MCF 10A (cell line): ENCODE measurements around the gene NCOA5. TPM values are rescaled to one million over a fixed set of nuclear protein-coding genes. Genes with fewer than 3 reads are reported as not detected.

Source experiments
- BruUV-seq: library from RNA; stranded (reverse); fragments of 400-500 nt; replicated peaks from 2 replicates; lab custom pipeline; 2021; lab: Mats Ljungman, UMichigan
- CTCF ChIA-PET: fragments of 300-600 bp; sonication (Branson Sonifier 250); formaldehyde crosslinking; extraction: SDS; loops from one replicate; lab custom pipeline; 2021; ENCODE audit warnings: antibody characterized with exemption, inconsistent platforms; lab: Yijun Ruan, JAX
- POLR2A ChIA-PET: fragments of 300-600, 350-650 bp; sonication (Branson Sonifier 250); formaldehyde crosslinking; extraction: SDS; loops from one replicate; lab custom pipeline; 2020; ENCODE audit warnings: antibody characterized with exemption, inconsistent platforms; lab: Yijun Ruan, JAX
- DNase-seq: peaks from one replicate; pipeline ENCODE4 v3.0.0-alpha.2; 2018; ENCODE audit not compliant: unreplicated experiment
- H3K27ac Mint-ChIP-seq: one replicate; pipeline ENCODE4 v1.8.0; 2022; ENCODE audit warnings: mild to moderate bottlenecking, low read depth, mixed read lengths; ENCODE audit not compliant: unreplicated experiment
- H3K27me3 Mint-ChIP-seq: one replicate; pipeline ENCODE4 v1.8.0; 2022; ENCODE audit warnings: mixed read lengths; ENCODE audit not compliant: insufficient read depth, unreplicated experiment
- H3K36me3 Mint-ChIP-seq: one replicate; pipeline ENCODE4 v1.8.0; 2022; ENCODE audit warnings: mild to moderate bottlenecking, moderate library complexity, mixed read lengths; ENCODE audit not compliant: insufficient read depth, unreplicated experiment
- H3K4me1 Mint-ChIP-seq: one replicate; pipeline ENCODE4 v1.8.0; 2022; ENCODE audit warnings: mixed read lengths; ENCODE audit not compliant: insufficient read depth, unreplicated experiment
- H3K4me3 Mint-ChIP-seq: one replicate; pipeline ENCODE4 v1.8.0; 2022; ENCODE audit warnings: mild to moderate bottlenecking, moderate library complexity, mixed read lengths; ENCODE audit not compliant: unreplicated experiment
- H3K9me3 Mint-ChIP-seq: one replicate; pipeline ENCODE4 v1.8.0; 2022; ENCODE audit warnings: mixed read lengths; ENCODE audit not compliant: unreplicated experiment
- CTCF ChIP-seq: fragments of 200-600 bp; IDR thresholded peaks from one replicate; pipeline ENCODE4 v1.8.0; 2022; ENCODE audit warnings: antibody characterized with exemption, mild to moderate bottlenecking; ENCODE audit not compliant: unreplicated experiment
- intact Hi-C: fragments of 100-400 bp; cut with micrococcal nuclease; formaldehyde crosslinking; loops from 2 replicates; pipeline ENCODE4 v1.14.1; 2022
- total RNA-seq: library from RNA; stranded (reverse); gene quantifications from 2 replicates; pipeline ENCODE4 v1.2.3, GENCODE V29; 2022

The NCOA5 gene
- total RNA-seq, 1 experiment from 2014 or later = 26.0 TPM

GRCh38 chr20:46084805-46085178, 5.0 kb downstream of the NCOA5 start:
- Mint-ChIP-seq H3K27ac (peak overlapping the region; percentile 64), H3K4me3 (peak overlapping the region; percentile 17), H3K9me3 (no peaks in the 10 kb centered on the region), H3K36me3 (peaks cover 11% of the 10 kb centered on the region), H3K4me1 (peaks cover 34% of the 10 kb centered on the region), H3K27me3 (no peaks in the 10 kb centered on the region)
- POLR2A ChIA-PET = interaction anchor here (0.6 to 1.1 kb wide), 5 partner anchors 8 to 112 kb away, joined by 3 to 4 read pairs (median 3); no protein-coding TSS in a partner anchor
- CTCF ChIA-PET = interaction anchor here (0.6 to 4.3 kb wide), 14 partner anchors 11 to 666 kb away, joined by 3 to 42 read pairs (median 5); no protein-coding TSS in a partner anchor
- no peak for TF ChIP-seq CTCF
- DNase-seq = no peak
- no TSS peak for BruUV-seq
- intact Hi-C loops = loop anchor here (1.0 to 5.0 kb wide), 2 partner anchors 97 to 113 kb away; no protein-coding TSS in a partner anchor

- TF ChIP-seq CTCF = no peak
- H3K27me3 Mint-ChIP-seq = no peaks in the 10 kb centered on the region
- ChIA-PET POLR2A (interaction anchor here (1.2 kb wide), 1 partner anchor 148 kb away, joined by 4 read pairs; no protein-coding TSS in a partner anchor), CTCF (interaction anchor here (0.7 to 4.3 kb wide), 6 partner anchors 60 to 246 kb away, joined by 3 to 42 read pairs (median 4); no protein-coding TSS in a partner anchor)
- intact Hi-C loops = no loop called here
- DNase-seq = no peak
- no peak overlapping the region for H3K4me3 Mint-ChIP-seq
- peaks cover 34% of the 10 kb centered on the region for H3K4me1 Mint-ChIP-seq
- H3K36me3 Mint-ChIP-seq = peaks cover 19% of the 10 kb centered on the region
- no peaks in the 10 kb centered on the region for H3K9me3 Mint-ChIP-seq
- no TSS peak for BruUV-seq
- H3K27ac Mint-ChIP-seq = no peak overlapping the region
These were observed 6.2 kb downstream of the NCOA5 start for GRCh38 chr20:46083531-46084061.

GRCh38 chr20:46083101-46083500, 6.7 kb downstream of the NCOA5 start:
- H3K27ac Mint-ChIP-seq = no peak overlapping the region
- intact Hi-C loops = no loop called here
- H3K36me3 Mint-ChIP-seq = peaks cover 24% of the 10 kb centered on the region
- no peaks in the 10 kb centered on the region for H3K27me3 Mint-ChIP-seq
- no peak overlapping the region for H3K4me3 Mint-ChIP-seq
- ChIA-PET POLR2A (interaction anchor here (0.8 to 1.2 kb wide), 2 partner anchors 71 to 148 kb away, joined by 3 to 4 read pairs; no protein-coding TSS in a partner anchor), CTCF (interaction anchor here (0.6 to 4.3 kb wide), 8 partner anchors 15 to 247 kb away, joined by 3 to 42 read pairs (median 4); no protein-coding TSS in a partner anchor)
- no TSS peak for BruUV-seq
- H3K9me3 Mint-ChIP-seq = no peaks in the 10 kb centered on the region
- peaks cover 32% of the 10 kb centered on the region for H3K4me1 Mint-ChIP-seq
- no peak for DNase-seq
- no peak for TF ChIP-seq CTCF

- H3K27me3 Mint-ChIP-seq = no peaks in the 10 kb centered on the region
- TF ChIP-seq CTCF = no peak
- DNase-seq = no peak
- no peak overlapping the region for H3K27ac Mint-ChIP-seq
- BruUV-seq = no TSS peak
- no peak overlapping the region for H3K4me3 Mint-ChIP-seq
- ChIA-PET POLR2A (interaction anchor here (0.6 to 6.2 kb wide), 5 partner anchors 7 to 108 kb away, joined by 3 to 25 read pairs (median 5); no protein-coding TSS in a partner anchor), CTCF (no interaction called here)
- H3K4me1 Mint-ChIP-seq = peaks cover 18% of the 10 kb centered on the region
- intact Hi-C loops = no loop called here
- H3K9me3 Mint-ChIP-seq = no peaks in the 10 kb centered on the region
- peaks cover 30% of the 10 kb centered on the region for H3K36me3 Mint-ChIP-seq
These were observed 8.7 kb downstream of the NCOA5 start for GRCh38 chr20:46081074-46081473.
